Loucy (cell line): ENCODE data around the gene GRB2.
"Not testable (repeated sequence)": the region's sequence is repeated elsewhere in the genome, so short reads cannot be mapped to it uniquely, and the experiment has no call there.

ENCODE experiments used
- H2AFZ ChIP-seq: fragments of 200-600 bp; sonication (generic); 2 replicates; pipeline ENCODE4 v1.6.0; 2016; ENCODE audit warnings: antibody characterized with exemption, mild to moderate bottlenecking, low read length, moderate library complexity
- H3F3A ChIP-seq: fragments of 200-600 bp; 2 replicates; pipeline ENCODE4 v1.6.0; 2016; ENCODE audit warnings: antibody characterized with exemption, low read depth, mild to moderate bottlenecking
- H3K27me3 ChIP-seq: fragments of 200-600 bp; sonication (generic); 2 replicates; pipeline ENCODE4 v1.6.1; 2014; ENCODE audit warnings: low read length, mild to moderate bottlenecking; ENCODE audit not compliant: insufficient read depth, poor library complexity, severe bottlenecking
- H3K36me3 ChIP-seq: fragments of 200-600 bp; sonication (generic); 2 replicates; pipeline ENCODE4 v1.6.1; 2016; ENCODE audit warnings: low read length; ENCODE audit not compliant: insufficient read depth
- H3K4me1 ChIP-seq: fragments of 200-600 bp; sonication (generic); 2 replicates; pipeline ENCODE4 v1.5.1; 2014; ENCODE audit warnings: low read length, mild to moderate bottlenecking; ENCODE audit not compliant: insufficient read depth, poor library complexity, severe bottlenecking
- H3K4me2 ChIP-seq: fragments of 200-600 bp; sonication (generic); 2 replicates; pipeline ENCODE4 v1.6.0; 2014; ENCODE audit warnings: antibody characterized with exemption, low read length, low read depth, mild to moderate bottlenecking; ENCODE audit not compliant: poor library complexity, severe bottlenecking
- H3K4me3 ChIP-seq: fragments of 200-600 bp; sonication (generic); 2 replicates; pipeline ENCODE4 v1.5.1; 2014; ENCODE audit warnings: low read length, mild to moderate bottlenecking, mixed read lengths; ENCODE audit not compliant: poor library complexity, severe bottlenecking
- H3K79me2 ChIP-seq: fragments of 200-600 bp; sonication (generic); 2 replicates; pipeline ENCODE4 v1.6.1; 2014; ENCODE audit warnings: low read length; ENCODE audit not compliant: insufficient read depth
- H3K9ac ChIP-seq: fragments of 200-600 bp; sonication (generic); 2 replicates; pipeline ENCODE4 v1.6.0; 2014; ENCODE audit warnings: mild to moderate bottlenecking, low read depth, low read length, moderate library complexity; ENCODE audit not compliant: poor library complexity, severe bottlenecking
- H3K9me2 ChIP-seq: fragments of 200-600 bp; sonication (generic); replicated peaks from 2 replicates; pipeline ENCODE4 v1.6.1; 2016; ENCODE audit warnings: low read depth, low read length, mixed read lengths
- H3K9me3 ChIP-seq: fragments of 200-600 bp; sonication (generic); 2 replicates; pipeline ENCODE4 v1.6.1; 2014; ENCODE audit warnings: mild to moderate bottlenecking, antibody characterized with exemption, low read length, low read depth; ENCODE audit not compliant: insufficient read depth
- H4K20me1 ChIP-seq: fragments of 200-600 bp; sonication (generic); 2 replicates; pipeline ENCODE4 v1.6.0; 2014; ENCODE audit warnings: antibody characterized with exemption, low read length, mild to moderate bottlenecking; ENCODE audit not compliant: insufficient read depth, poor library complexity, severe bottlenecking
- CTCF ChIP-seq: fragments of 200-600 bp; sonication (generic); conservative IDR thresholded peaks from 2 replicates; pipeline ENCODE4 v1.5.1; 2014; ENCODE audit warnings: mild to moderate bottlenecking, antibody characterized with exemption, low read length
- EZH2phosphoT487 ChIP-seq: fragments of 200-600 bp; IDR thresholded peaks from 2 replicates; pipeline ENCODE4 v1.6.1; 2018; ENCODE audit warnings: antibody characterized with exemption, mild to moderate bottlenecking, moderate library complexity, borderline replicate concordance

The GRB2 gene

GRCh38 chr17:75349589-75349988 lies 55.9 kb downstream of the GRB2 start:
- Histone ChIP-seq H3K79me2 (peaks cover 96% of the 10 kb centered on the region), H3K36me3 (no peaks in the 10 kb centered on the region; the same call in 1 of the 2 replicates), H3K9me3 (no peaks in the 10 kb centered on the region; the same call in 1 of the 2 replicates), H3K4me3 (no peak overlapping the region), H2AFZ (no peak overlapping the region), H3K27me3 (no peaks in the 10 kb centered on the region), H3K4me2 (no peak overlapping the region), H3K9ac (no peak overlapping the region), H3K4me1 (peaks cover 48% of the 10 kb centered on the region), H3F3A (no peaks in the 10 kb centered on the region), H3K9me2 (no peaks in the 10 kb centered on the region), H4K20me1 (peaks cover 24% of the 10 kb centered on the region)
- TF ChIP-seq EZH2phosphoT487 (no peak), CTCF (no peak)

GRCh38 chr17:75348386-75349012 lies 57.0 kb downstream of the GRB2 start:
- Histone ChIP-seq H3K9ac (no peak overlapping the region), H3K4me2 (no peak overlapping the region), H3K4me1 (peaks cover 59% of the 10 kb centered on the region), H3K27me3 (no peaks in the 10 kb centered on the region), H2AFZ (no peak overlapping the region), H3K36me3 (no peaks in the 10 kb centered on the region; the same call in 1 of the 2 replicates), H3K9me3 (no peaks in the 10 kb centered on the region), H3F3A (no peaks in the 10 kb centered on the region), H3K79me2 (peaks cover 97% of the 10 kb centered on the region), H3K9me2 (no peaks in the 10 kb centered on the region), H3K4me3 (no peak overlapping the region), H4K20me1 (peaks cover 24% of the 10 kb centered on the region)
- TF ChIP-seq EZH2phosphoT487 (no peak), CTCF (no peak)

- peaks cover 70% of the 10 kb centered on the region for H3K4me1 ChIP-seq
- H3K9ac ChIP-seq, result peak overlapping the region; percentile 59
- H3K4me2 ChIP-seq, result peak overlapping the region; percentile 64
These were observed 58.6 kb downstream of the GRB2 start for GRCh38 chr17:75346906-75347305.

GRCh38 chr17:75346368-75346767 lies 59.1 kb downstream of the GRB2 start:
- Histone ChIP-seq H3K4me3 (peak overlapping the region; percentile 51), H3K79me2 (peaks cover 97% of the 10 kb centered on the region), H4K20me1 (peaks cover 19% of the 10 kb centered on the region), H3K4me1 (peaks cover 75% of the 10 kb centered on the region), H3K9ac (peak overlapping the region; percentile 66), H3K4me2 (peak overlapping the region; percentile 64)
- not testable (repeated sequence) for H2AFZ ChIP-seq, H3K9me2 ChIP-seq, H3K36me3 ChIP-seq, H3F3A ChIP-seq, H3K27me3 ChIP-seq, H3K9me3 ChIP-seq

More at GRCh38 chr17:75346906-75347305, 58.6 kb downstream of the GRB2 start:
- peaks cover 4% of the 10 kb centered on the region; the same call in 1 of the 2 replicates for H3F3A ChIP-seq
- H4K20me1 ChIP-seq, result peaks cover 24% of the 10 kb centered on the region
- TF ChIP-seq CTCF, result no peak
- no peak for TF ChIP-seq EZH2phosphoT487
- peaks cover 97% of the 10 kb centered on the region for H3K79me2 ChIP-seq
- H2AFZ ChIP-seq, result no peak overlapping the region
- no peaks in the 10 kb centered on the region for H3K27me3 ChIP-seq
- H3K9me3 ChIP-seq, result no peaks in the 10 kb centered on the region
- no peaks in the 10 kb centered on the region for H3K9me2 ChIP-seq
- H3K4me3 ChIP-seq, result peak overlapping the region; percentile 26
- H3K36me3 ChIP-seq, result no peaks in the 10 kb centered on the region; the same call in 1 of the 2 replicates
